GM21423 (cell line): ENCODE results near the gene RSBN1.
"Not testable (repeated sequence)": the region's sequence is repeated elsewhere in the genome, so short reads cannot be mapped to it uniquely, and the experiment has no call there.

Experiments used
- ATAC-seq: cut with Tn5 transposase; IDR thresholded peaks from one replicate; pipeline ENCODE4 v1.9.1; 2021; ENCODE audit warnings: mild to moderate bottlenecking, moderate library complexity; ENCODE audit not compliant: unreplicated experiment

Gene RSBN1

DNA sequence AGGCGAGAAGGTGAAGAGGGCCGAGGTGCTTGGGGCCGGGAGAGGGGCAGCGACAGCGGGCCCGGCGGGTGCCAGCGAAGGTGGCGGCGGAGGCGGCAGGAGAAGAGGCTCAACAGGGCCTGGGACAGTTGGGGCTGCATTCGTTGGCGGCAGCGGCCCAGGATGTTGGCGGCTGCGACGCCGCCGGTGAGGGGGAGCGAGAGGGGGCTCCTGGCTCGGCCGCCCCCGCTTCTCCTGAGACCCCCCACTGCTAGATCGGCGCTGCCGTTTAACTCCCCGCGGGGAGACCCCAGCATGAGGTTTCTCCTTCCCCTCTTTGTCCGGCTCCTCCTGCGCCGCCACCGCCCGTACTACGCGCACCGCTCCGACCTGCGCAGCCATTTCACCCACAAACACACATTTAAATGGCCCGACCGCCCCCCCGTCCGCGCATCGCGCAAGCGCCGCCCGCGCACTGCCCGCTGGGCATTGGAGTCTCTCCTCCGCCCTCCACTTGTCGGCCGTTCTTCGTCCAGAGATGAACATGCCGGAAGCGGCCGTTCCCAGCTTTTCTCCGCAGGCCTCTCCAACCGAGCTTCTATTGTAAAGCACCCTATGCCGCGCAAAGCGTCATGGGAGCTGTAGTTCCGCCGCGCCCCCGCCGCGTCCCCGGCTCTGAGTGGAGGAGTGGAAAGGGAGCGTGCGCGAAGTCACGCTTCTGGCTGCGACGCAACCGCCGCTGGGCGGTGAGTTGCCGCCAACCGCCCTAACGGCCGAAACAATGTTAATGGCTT, at the start of gene RSBN1:
TSS of gene RSBN1 (minus strand) at position 589 of the 773 bp plus-strand sequence. CDS start at position 525, 64 bp downstream.
- ATAC-seq: peak; percentile 91

DNA sequence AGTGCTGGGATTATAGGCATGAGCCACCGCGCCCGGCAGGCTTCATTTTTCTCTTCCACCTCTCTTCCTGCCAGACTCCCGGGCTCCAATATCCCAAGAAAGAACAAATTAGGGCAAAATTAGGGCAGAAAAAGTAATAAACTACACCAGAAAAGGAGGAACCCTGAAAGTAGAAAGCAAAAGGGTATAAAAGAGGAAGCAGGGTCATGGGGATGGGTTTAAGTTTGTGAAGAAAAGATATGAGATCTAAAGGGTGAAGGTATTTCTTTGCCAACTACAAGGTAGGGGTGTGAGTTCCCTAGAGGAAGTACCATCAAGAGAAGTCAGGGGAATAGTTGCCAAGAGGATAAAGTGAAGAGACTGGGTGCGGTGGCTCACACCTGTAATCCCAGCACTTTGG, 49.4 kb upstream of the RSBN1 start:
- no peak for ATAC-seq

DNA sequence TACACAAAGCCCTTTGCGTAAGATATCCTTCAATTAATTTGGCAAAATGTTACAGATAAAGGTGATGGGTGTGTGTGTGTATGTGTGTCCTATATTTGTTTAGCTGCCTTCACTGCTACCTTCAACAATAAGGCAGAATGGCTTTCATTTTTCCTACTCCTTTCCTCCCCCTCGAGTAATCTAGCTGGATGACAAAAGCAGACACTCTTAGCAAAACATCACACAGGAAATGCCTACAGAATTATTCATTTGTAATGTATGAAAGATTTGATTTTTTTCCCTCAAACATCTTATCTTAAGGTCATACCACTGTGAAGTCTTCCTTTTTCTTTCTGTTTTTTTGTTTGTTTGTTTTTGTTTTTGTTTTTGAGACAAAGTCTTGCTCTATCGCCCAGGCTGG, 48.6 kb upstream of the RSBN1 start:
- no peak for ATAC-seq

DNA sequence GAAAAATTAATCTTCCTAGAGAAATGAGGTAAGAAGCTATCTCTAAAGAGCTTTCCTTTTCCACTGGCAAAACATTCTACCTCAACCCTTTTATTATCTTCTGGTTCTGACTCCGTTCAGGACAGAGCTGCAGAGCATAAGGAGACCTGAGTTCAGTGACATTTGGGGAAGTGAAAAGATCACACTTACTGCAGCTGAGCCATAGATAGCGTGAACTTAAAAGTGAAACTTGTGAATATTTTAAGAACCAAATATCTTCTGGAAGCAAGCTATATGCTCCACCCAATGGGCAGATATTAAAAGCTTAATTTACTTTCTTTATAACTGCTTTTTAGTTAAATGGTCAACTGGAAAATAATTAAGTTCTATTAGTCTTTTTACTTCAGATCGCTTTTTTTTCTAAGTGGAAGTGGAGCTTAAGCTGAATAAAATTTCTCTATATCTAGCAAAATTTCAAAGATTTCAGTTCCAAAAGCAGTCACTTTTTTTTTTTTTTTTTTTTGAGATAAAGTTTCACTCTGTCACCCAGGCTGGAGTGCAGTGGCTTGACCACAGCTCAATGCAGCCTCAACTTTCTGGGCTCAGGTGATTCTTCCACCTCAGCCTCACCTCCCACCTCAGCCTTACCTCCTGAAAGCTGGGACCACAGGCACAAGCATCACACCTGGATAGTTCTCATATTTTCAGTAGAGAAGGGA, 47.4 kb upstream of the RSBN1 start:
- ATAC-seq: peak; percentile 80

DNA sequence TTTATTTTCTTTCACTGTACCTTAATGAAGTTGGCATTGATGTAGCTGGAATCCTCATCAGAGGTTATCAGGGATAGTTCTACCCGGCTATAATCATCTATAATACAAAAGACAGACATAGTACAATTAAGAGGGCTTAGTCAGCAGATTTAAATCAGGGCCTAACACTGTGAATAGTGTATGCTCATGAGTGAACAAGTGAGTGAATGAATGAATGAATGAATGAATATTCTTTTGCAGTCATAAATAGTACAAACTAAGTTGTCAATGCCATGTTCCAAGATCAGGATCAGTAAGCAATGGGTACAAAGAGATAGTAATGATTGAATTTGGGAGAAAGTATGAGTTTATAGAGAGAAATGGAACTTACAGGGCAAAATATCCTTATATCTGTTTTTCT, 46.7 kb upstream of the RSBN1 start:
- ATAC-seq: no peak

DNA sequence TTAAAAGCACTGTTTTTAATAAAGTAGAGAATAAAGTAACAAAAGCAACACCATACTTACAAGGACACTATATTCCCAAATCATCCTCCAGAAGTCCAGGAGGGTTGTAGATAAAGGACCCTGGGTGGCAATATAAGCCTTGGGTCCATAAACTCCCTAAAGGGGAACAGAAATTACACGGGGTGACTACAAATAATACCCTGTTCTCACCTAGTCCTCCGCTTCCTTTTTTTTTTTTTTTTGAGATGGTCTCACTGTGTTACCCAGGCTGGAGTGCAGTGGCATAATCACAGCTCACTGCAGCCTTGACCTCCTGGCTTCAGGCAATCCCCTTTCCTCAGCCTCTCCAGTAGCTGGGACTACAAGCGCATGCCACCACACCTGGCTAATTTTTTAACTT, 46.1 kb upstream of the RSBN1 start:
- peak; percentile 42 for ATAC-seq

DNA sequence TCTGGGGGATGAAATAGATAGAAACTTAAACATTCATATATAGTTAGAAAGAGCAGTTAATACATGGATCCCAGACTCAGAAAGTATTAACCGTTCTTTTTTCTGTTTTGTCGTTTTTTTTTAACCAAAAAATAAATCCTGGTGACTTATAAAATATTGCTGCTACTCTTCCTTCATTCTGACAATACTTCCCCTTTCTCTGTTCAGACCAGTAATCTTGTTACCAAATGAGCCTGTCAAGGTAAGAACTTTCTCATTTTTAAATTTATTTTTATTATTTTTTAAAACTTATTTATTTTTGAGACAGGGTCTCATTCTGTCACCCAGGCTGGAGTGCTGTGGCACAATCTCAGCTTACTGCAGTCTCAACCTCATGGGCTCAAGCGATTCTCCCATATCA, 45.5 kb upstream of the RSBN1 start:
- ATAC-seq: no peak

DNA sequence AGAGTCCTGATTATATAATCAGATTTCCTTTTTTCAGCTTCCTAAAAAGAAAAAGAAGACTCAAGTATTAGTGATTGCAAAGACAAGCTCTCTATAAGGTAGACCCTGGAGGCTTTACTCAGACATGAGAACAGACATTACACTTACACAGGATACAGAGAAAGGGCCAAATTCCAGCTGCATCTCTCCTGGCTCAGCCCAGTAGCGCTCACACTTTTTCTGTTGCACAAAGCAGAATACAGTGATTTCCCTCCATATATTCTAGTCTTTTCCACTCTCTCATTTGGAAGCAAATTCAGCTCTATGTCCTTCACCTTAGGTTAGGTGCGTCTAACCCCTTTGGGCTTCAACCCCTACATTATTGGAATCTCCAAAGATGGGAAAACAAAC, 44.1 kb upstream of the RSBN1 start:
- no peak for ATAC-seq

DNA sequence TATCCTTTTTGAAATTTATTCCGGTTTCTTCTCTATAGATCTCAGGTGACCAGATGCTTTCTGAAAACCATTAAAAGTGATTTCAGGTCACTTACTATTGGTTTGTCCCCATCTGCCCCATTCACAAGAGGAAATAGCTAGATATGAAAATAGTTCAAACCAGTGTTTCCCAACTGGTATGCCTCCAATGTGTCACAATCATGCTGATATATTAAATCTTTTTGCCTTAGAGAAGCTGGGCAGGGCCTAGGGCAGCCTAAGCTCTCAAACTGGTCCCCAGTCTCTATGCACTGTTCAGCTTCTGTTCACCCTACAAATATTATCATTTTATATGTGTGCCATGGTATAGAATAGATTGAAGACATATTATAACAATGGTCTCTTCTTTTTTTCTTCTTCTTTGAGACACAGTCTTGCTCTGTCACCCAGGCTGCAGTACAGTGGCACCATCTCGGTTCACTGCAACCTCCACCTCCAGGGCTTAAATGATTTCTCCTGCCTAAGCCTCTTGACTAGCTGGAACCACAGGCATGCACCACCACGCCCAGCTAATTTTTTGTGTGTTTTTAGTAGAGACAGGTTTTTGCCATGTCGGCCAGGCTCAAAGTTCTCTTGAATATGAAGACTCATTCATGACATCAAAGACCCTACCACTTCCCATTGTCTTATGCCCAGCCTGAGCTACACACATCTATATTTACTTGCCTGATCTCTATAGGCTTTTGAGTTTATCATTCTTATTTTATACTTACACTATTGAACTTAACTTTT, 43.5 kb upstream of the RSBN1 start:
- ATAC-seq: no peak

DNA sequence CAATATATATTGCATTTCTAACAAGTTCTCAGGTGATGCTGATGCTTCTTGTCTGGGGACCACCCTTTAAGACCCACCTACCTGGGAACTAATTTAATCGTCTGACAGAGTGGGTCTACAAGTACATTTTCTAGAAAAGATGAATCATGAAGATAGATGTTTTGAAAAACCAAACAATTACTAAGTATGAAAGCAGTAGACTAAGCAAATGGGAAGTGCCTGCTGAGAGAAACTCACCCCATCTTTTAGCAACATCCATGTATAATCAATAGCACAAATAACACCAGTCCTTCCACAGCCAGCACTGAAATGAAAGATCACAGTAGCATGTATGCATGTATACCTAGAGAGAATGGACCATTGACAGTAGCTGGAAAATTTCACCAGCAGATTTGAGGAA, 42.0 kb upstream of the RSBN1 start:
- ATAC-seq: no peak

DNA sequence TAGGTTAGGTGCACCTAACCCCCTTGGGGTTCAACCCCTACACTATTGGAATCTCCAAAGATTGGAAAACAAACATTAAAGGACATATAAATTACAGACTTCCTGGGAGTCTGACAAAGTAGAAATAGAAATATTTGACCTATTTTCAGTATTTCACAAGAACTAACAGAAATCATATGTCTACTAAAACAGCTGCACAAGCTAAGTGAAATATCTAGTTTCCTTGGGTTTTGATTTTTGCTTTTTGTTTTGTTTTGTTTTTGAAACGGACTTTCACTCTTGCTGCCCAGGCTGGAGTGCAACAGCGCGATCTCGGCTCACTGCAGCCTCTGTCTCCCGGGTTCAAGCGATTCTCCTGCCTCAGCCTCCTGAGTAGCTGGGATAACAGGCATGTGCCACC, 40.4 kb upstream of the RSBN1 start:
- ATAC-seq: not testable (repeated sequence)

DNA sequence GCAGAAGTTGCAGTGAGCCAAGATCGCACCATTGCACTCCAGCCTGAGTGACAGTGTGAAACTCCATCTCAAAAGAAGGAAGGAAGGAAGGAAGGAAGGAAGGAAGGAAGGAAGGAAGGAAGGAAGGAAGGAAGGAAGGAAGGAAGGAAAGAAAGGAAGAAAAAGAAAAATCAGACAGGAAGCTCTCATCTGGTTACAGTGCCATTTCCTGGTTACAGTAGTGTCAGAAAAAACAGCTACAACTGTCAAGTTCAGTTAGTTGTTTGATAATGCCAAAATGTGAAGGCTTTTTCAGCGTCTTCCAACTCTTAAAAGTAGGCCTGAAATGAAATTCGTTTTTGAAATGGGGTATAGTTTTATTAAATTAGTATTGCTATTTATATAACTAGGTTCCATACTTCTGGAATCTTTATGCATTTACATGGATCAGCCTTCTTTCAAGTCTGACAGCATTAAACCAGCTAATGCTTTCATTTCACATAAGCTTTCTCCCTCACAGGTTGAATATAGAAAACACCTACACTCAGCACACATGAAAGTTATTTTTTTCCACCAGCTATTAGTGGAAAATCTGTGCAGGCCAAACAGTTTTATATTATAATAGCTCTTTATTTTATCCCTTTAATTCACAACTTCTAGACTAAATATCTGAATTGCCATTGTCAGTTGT, 38.0 kb upstream of the RSBN1 start:
- ATAC-seq: no peak

DNA sequence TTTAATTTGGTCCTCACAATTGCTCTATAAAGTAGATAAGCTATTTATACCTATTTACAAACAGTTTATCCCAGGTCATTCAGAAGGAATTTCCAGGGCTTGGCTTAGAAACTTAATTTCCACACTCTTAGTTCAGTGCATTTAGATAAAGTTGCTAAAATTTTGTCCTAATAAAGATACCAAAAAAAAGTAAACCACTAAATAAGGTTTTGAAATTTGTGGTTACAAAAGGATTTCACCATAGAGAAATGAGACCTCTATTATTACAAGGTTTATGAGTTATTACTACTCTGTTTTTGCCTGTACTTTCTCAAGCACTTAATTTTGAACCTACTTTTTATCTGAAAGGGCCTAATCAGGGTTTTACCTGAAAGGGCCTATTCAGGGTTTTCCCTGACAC, 36.8 kb upstream of the RSBN1 start:
- no peak for ATAC-seq

DNA sequence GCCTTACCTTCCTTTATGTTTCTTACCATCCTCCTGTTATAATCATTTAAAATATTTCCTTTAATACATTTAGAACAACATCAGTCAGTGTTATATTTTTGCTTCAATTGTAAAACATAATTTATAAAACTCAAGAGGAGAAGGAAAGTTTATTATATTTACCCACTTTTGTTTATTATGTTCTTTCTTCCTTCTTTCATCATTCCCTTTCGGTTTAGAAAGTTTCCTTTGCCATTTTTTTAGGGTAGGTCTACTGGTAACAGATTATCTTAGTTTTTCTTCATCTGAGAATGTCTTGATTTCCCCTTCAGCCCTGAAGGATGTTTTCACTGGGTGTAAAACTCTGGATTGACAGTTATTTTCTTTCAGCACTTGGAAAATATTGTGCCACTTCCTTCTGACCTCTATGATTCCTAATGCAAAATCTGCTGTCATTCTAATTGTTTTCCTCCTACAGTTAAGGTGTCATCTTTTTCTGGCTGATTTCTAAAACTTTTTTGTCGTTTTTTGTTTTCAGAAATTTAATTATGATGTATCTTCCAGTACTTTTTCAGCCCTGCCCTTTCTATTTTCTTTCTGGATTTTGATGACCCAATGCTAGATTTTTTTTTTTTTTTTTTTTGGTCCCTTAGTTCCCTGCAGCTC, 34.2 kb upstream of the RSBN1 start:
- ATAC-seq: no peak

DNA sequence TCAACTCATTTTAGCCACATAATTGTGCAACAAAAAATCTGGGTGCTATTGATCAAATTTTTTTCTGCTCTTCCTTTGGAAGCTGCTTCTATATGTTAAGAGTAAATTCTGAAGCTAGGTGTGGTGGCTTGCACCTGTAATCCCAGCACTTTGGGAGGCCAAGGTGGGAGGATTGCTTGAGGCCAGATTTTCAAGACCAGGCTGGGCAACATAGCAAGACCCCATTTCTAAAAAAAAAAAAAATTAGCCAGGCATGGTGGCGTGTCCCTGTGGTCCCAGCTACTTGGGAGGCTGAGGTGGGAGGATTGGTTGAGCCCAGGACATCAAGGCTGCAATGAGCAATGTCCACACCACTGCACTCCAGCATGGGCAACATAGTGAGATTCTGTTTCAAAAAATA, 24.3 kb upstream of the RSBN1 start:
- ATAC-seq: no peak

DNA sequence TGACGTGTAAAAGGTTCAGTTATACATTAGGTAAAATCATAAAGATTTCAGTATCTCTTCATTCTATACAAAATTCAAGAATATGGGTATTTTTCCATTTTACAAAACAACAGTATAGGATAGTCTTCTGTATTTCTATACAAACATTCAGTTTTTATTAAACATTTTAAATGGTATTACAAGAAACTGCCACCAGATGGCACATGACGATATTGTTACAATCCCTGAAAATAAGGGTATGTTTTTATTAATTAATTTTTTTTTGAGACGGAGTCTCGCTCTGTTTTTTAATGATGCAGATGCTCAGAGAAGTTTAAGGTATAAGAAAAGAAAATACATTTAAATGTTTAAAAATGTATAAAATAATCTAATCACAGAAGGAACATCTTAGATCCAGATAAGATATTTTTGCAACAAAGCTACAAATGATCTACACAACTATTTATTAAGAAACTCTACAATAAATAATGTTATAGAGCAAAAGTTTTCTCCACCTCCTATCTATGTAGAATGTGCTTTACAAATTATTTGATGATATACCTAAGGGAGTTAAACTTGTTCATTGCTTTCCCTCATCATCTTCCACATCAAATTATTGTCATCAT, 23.5 kb upstream of the RSBN1 start:
- no peak for ATAC-seq

DNA sequence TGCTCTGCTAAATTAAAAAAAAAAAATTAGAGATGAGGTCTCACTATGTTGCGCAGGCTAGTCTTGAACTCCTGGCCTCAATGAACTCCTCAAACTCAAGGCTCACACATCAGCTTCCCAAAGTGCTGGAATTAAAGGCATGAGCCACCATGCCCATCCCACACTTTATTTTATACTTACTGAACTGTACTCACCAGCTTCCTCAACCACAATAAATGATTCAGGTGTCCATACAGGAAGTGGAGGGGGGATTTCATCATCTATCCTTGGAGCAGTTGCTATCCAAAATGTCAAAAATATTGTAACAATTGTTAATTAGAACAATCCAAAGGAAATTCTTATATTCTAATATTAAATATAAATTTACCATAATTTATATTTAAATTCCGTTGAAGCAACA, 22.4 kb upstream of the RSBN1 start:
- ATAC-seq: no peak

DNA sequence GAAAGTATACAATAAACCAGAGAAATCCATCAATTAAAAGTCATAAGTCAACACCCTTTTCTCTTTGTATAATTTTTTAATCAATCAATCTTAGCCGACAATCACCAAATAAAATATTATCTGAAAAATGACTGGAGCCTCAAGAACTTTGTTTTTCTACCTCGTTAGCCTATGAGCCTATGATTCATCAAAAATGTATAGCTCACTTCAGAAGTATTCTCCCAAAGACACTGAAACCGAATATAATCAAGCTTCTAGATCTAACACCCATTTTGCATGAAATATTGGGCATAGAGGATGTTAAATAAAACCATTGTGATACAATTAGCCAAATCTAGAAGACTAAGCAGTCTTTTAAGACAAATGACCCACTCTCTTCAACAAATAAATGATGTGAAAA, 17.8 kb upstream of the RSBN1 start:
- no peak for ATAC-seq

DNA sequence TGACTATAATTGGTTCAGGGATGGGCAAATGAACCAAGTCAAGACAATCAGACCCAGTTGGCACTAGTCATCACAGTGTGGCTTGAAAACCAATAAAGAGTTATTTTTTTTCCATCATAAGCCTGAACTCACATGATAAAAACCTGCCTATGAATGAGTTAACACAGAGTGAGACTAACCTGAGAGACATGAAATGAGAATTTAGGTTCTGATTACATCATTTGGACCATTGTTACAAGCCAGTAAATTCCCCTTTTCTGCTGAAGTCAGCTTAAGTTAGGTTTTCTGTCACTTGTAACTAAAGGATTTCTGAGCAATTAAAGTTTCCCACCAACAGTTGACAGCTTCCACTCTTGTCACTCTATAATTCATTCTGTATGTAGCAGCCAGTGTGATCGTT, 9.6 kb upstream of the RSBN1 start:
- ATAC-seq: no peak

DNA sequence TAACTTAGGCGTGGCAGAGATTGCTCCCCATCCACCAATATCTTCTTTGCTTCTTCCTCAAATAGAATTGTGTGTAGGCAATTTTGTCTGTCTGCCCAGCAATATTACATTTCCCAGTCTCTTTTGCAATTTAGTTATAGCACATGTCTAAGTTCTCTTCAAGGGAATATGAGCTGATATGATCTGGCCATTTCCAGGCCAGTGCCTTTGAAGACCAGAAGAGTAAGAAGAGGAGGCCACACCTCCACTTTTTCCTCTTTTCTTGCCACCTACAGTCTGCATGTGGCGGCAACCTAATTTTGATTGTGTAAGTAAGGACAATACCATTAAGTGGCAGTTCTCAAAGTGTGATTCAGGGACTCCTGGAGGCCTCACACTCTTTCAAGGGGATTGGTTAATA, 6.3 kb upstream of the RSBN1 start:
- ATAC-seq: no peak
